A549 (cell line): Measurements from ENCODE around the gene SAMD15. TPM values are rescaled to one million over a fixed set of nuclear protein-coding genes. Genes with fewer than 3 reads are reported as not detected.

Source experiments
- ATAC-seq, 2 experiments: fragments of 200-7000 bp in 1 of 2; fragments of >200 bp in 1 of 2; cut with Nextera tagmentation in 1 of 2; cut with Tn5 transposase in 1 of 2; 3 replicates each; pipeline versions ENCODE4 v1.8.0 to v1.9.1; 2018 to 2020; ENCODE audit warnings: mild to moderate bottlenecking in 1 of 2, moderate library complexity in 1 of 2
- CTCF ChIA-PET: fragments of 300-600 bp; sonication (Branson Sonifier 250); formaldehyde crosslinking; extraction: SDS; loops from one replicate; lab custom pipeline; 2021; ENCODE audit warnings: antibody characterized with exemption, inconsistent platforms; lab: Yijun Ruan, JAX
- POLR2A ChIA-PET: fragments of 350-600 bp; formaldehyde crosslinking; extraction: SDS; loops from one replicate; lab custom pipeline; 2021; ENCODE audit warnings: antibody characterized with exemption, inconsistent platforms; lab: Yijun Ruan, JAX
- DNase-seq, 2 experiments: peaks; one replicate each; pipeline versions ENCODE4 v3.0.0 to v3.0.0-alpha.2; 2011 to 2016; ENCODE audit warnings: low read depth in 1 of 2, low spot score in 1 of 2
- FAIRE-seq: peaks from 2 replicates; lab custom pipeline; 2011; peaks lifted over from hg19 to GRCh38; lab: Jason Lieb, UNC
- H3K27ac ChIP-seq, 2 experiments: fragments of >200 bp; sonication (Bioruptor Twin); formaldehyde crosslinking; 3 replicates each; pipeline ENCODE4 v1.5.1; 2016 to 2017
- H3K4me1 ChIP-seq: fragments of >200 bp; sonication (Bioruptor Twin); formaldehyde crosslinking; 3 replicates; pipeline ENCODE4 v1.6.1; 2016
- H3K4me2 ChIP-seq: fragments of >200 bp; sonication (Bioruptor Twin); formaldehyde crosslinking; 3 replicates; pipeline ENCODE4 v1.6.1; 2016
- H3K4me3 ChIP-seq: fragments of >200 bp; sonication (Bioruptor Twin); formaldehyde crosslinking; 3 replicates; pipeline ENCODE4 v1.5.1; 2016
- H3K9me3 ChIP-seq: fragments of >200 bp; sonication (Bioruptor Twin); formaldehyde crosslinking; 3 replicates; pipeline ENCODE4 v1.6.1; 2016
- BCL3 ChIP-seq: fragments of >200 bp; sonication (Bioruptor Twin); formaldehyde crosslinking; IDR thresholded peaks from 3 replicates; pipeline ENCODE4 v1.6.1; 2016
- CBX8 ChIP-seq: fragments of 200-600 bp; sonication (generic); IDR thresholded peaks from 2 replicates; pipeline ENCODE4 v1.6.1; 2016
- E2F6 ChIP-seq: IDR thresholded peaks from 2 replicates; pipeline ENCODE4 v1.6.1; 2012; ENCODE audit warnings: low read depth, borderline replicate concordance
- EHF ChIP-seq: fragments of 250-450 bp; sonication (Bioruptor Pico); IDR thresholded peaks from 2 replicates; pipeline ENCODE4 v1.5.0; 2020; ENCODE audit warnings: mild to moderate bottlenecking
- EP300 ChIP-seq, 2 experiments: fragments of >200 bp; sonication (Bioruptor Twin); formaldehyde crosslinking; IDR thresholded peaks; 2 replicates in 1 of 2; 3 replicates in 1 of 2; pipeline ENCODE4 v1.6.1; 2016 to 2017
- HDAC2 ChIP-seq: fragments of 200-600 bp; sonication (generic); IDR thresholded peaks from 2 replicates; pipeline ENCODE4 v1.6.1; 2016
- HOXB13 ChIP-seq: fragments of 250-450 bp; sonication (Bioruptor Pico); IDR thresholded peaks from 2 replicates; pipeline ENCODE4 v1.5.0; 2020; ENCODE audit warnings: low read depth, mild to moderate bottlenecking, moderate library complexity
- KDM1A ChIP-seq: fragments of 200-600 bp; sonication (generic); IDR thresholded peaks from 2 replicates; pipeline ENCODE4 v1.6.1; 2016; ENCODE audit warnings: low read depth, mild to moderate bottlenecking
- KDM5A ChIP-seq: fragments of 200-600 bp; sonication (generic); IDR thresholded peaks from 2 replicates; pipeline ENCODE4 v1.6.1; 2016; ENCODE audit warnings: antibody characterized with exemption, mild to moderate bottlenecking
- MAFK ChIP-seq: fragments of 450-650 bp; IDR thresholded peaks from 2 replicates; pipeline ENCODE4 v1.6.1; 2014; ENCODE audit not compliant: partially characterized antibody
- MYC ChIP-seq: IDR thresholded peaks from 2 replicates; pipeline ENCODE4 v1.6.1; 2012; ENCODE audit warnings: mild to moderate bottlenecking, inconsistent platforms, low read length, improper control_type of control experiment, borderline replicate concordance
- NFE2L2 ChIP-seq: fragments of 150-350 bp; conservative IDR thresholded peaks from 2 replicates; pipeline ENCODE4 v1.6.1; 2014; ENCODE audit warnings: low read length
- PHF8 ChIP-seq: fragments of 200-600 bp; sonication (generic); IDR thresholded peaks from 2 replicates; pipeline ENCODE4 v1.6.1; 2016; ENCODE audit warnings: low read depth, mild to moderate bottlenecking, antibody characterized with exemption, moderate library complexity, borderline replicate concordance
- POLR2A ChIP-seq: IDR thresholded peaks from 2 replicates; pipeline ENCODE4 v1.6.1; 2012; ENCODE audit warnings: mild to moderate bottlenecking, low read length
- REST ChIP-seq: fragments of 200-600 bp; sonication (generic); IDR thresholded peaks from 2 replicates; pipeline ENCODE4 v1.6.1; 2016; ENCODE audit warnings: antibody characterized with exemption, mild to moderate bottlenecking, moderate library complexity
- RNF2 ChIP-seq: fragments of 200-600 bp; sonication (generic); IDR thresholded peaks from 2 replicates; pipeline ENCODE4 v1.6.1; 2016; ENCODE audit warnings: low read depth, mild to moderate bottlenecking, antibody characterized with exemption, moderate library complexity, borderline replicate concordance
- USF2 ChIP-seq: fragments of 450-650 bp; IDR thresholded peaks from 2 replicates; pipeline ENCODE4 v1.6.1; 2014; ENCODE audit warnings: antibody characterized with exemption
- WGBS: methylation state at CpG from one replicate; pipeline ENCODE4 v1.1.6; 2017; ENCODE audit errors: missing lambda C conversion rate; 5-methylcytosine and 5-hydroxymethylcytosine counted together
- polyA plus RNA-seq, 4 experiments: library from polyadenylated mRNA; depleted of rRNA in 3 of 4; stranded (reverse); fragments of >200 nt; fragmentation: RNase III in 1 of 4; extraction: RNeasy Plus Mini Kit Qiagen cat#74134 plus additional on column Dnase treatment in 1 of 4; gene quantifications; 2 replicates in 3 of 4; 3 replicates in 1 of 4; pipeline ENCODE4 v1.2.3, GENCODE V29; 2011 to 2017

The SAMD15 gene
- polyA plus RNA-seq, 2 of the 4 experiments (the other 2 are of a cell fraction) = 2.0 to 2.1 TPM

DNA sequence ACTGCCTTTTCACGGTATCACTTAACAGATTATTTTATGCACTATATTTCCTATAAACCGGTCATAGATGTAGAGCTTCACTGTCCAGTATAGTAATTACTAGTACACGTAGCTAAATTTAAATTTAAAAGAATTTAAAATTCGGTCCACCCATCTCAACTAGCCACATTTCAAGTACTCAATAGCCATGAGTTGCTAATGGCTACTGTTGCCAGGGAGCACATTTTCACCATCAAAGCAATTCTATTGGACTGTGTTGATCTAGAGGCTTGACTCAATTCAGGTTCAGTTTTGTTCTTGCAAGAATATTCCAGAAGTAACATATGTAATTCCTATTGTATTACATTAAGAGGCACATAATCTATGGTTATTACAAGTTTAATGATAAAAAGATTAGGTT lies 20.3 kb upstream of the SAMD15 start:
- POLR2A ChIA-PET = no interaction called here
- no peak for TF ChIP-seq E2F6
- TF ChIP-seq POLR2A = no peak
- no peak for TF ChIP-seq USF2
- TF ChIP-seq MAFK = no peak
- WGBS = 89% methylated on average over 4 of the region's 4 CpGs
- DNase-seq (no peak), FAIRE-seq (no peak), ATAC-seq (no peak)
- Histone ChIP-seq H3K27ac (no peak overlapping the region), H3K9me3 (no peaks in the 10 kb centered on the region), H3K4me3 (no peak overlapping the region), H3K4me1 (no peaks in the 10 kb centered on the region), H3K4me2 (no peak overlapping the region)
- CTCF ChIA-PET = interaction anchor here (0.8 to 1.5 kb wide), 2 partner anchors 20 to 25 kb away, joined by 3 to 4 read pairs; partner anchors contain the start of genes SAMD15 and TMED8

- H3K4me1 ChIP-seq = no peaks in the 10 kb centered on the region
- ATAC-seq (no peak), FAIRE-seq (no peak), DNase-seq (no peak)
- no peak overlapping the region for H3K27ac ChIP-seq
- no peaks in the 10 kb centered on the region for H3K9me3 ChIP-seq
- ChIA-PET POLR2A (no interaction called here), CTCF (interaction anchor here (1.1 kb wide), 1 partner anchor 44 kb away, joined by 3 read pairs; no protein-coding TSS in a partner anchor)
- H3K4me3 ChIP-seq = no peak overlapping the region
- no peak for TF ChIP-seq USF2
- no peak for TF ChIP-seq KDM5A
- no peak for TF ChIP-seq RNF2
- TF ChIP-seq HOXB13 (CRISPR knock-in tag) = no peak
- no peak for TF ChIP-seq HDAC2
- no peak for TF ChIP-seq PHF8
- TF ChIP-seq BCL3 = no peak
- no peak for TF ChIP-seq NFE2L2
- no peak for TF ChIP-seq REST
- TF ChIP-seq EHF = no peak
- no peak for TF ChIP-seq KDM1A
- no peak for TF ChIP-seq CBX8
- no peak for TF ChIP-seq MYC
- no peak for TF ChIP-seq EP300 (IDR thresholded peaks at IDR 0.05)
- H3K4me2 ChIP-seq = no peak overlapping the region
- WGBS = 97% methylated on average over 1 of the region's 1 CpG
These were observed 17.6 kb upstream of the SAMD15 start for GRCh38 chr14:77359626-77360025.
